GM12878 (cell line): ENCODE results near the gene CCDC78. TPM values are rescaled to one million over a fixed set of nuclear protein-coding genes. Genes with fewer than 3 reads are reported as not detected.
A peak's percentile ranks its signal among the peaks of the same experiment; 100 is the strongest.

ENCODE experiments used
- BHLHE40 ChIP-seq, 2 experiments: fragments of 450-650 bp in 1 of 2; IDR thresholded peaks; 2 replicates each; pipeline ENCODE4 v1.6.1; 2011 to 2017; ENCODE audit warnings: low read depth in 2 of 2, borderline replicate concordance in 1 of 2, improper control_type of control experiment in 1 of 2, low read length in 1 of 2, mild to moderate bottlenecking in 1 of 2
- CHD4 ChIP-seq: fragments of 200-600 bp; sonication (generic); IDR thresholded peaks from 2 replicates; pipeline ENCODE4 v1.6.1; 2016; ENCODE audit warnings: mild to moderate bottlenecking
- DPF2 ChIP-seq: fragments of 450-650 bp; IDR thresholded peaks from 2 replicates; pipeline ENCODE4 v1.6.1; 2017; ENCODE audit warnings: mild to moderate bottlenecking
- EGR1 ChIP-seq, 2 experiments: IDR thresholded peaks; 1 replicate in 1 of 2; 2 replicates in 1 of 2; pipeline ENCODE4 v1.6.1; 2011 to 2012; ENCODE audit warnings: low read depth in 2 of 2, low read length in 2 of 2, borderline replicate concordance in 1 of 2, mild to moderate bottlenecking in 1 of 2, moderate library complexity in 1 of 2
- GATAD2B ChIP-seq: fragments of 450-650 bp; conservative IDR thresholded peaks from 2 replicates; pipeline ENCODE4 v1.6.1; 2017; ENCODE audit warnings: low read depth, mild to moderate bottlenecking, moderate library complexity
- KAT2A ChIP-seq: conservative IDR thresholded peaks from 2 replicates; pipeline ENCODE4 v1.6.1; 2011; ENCODE audit warnings: low read depth, low read length; ENCODE audit not compliant: control insufficient read depth
- LARP7 ChIP-seq: fragments of 450-650 bp; IDR thresholded peaks from 2 replicates; pipeline ENCODE4 v1.6.1; 2017; ENCODE audit warnings: mild to moderate bottlenecking
- MEF2A ChIP-seq: IDR thresholded peaks from 2 replicates; pipeline ENCODE4 v1.6.1; 2011; ENCODE audit warnings: low read depth, mild to moderate bottlenecking, low read length, moderate library complexity; ENCODE audit not compliant: insufficient read depth
- MLLT1 ChIP-seq: fragments of 450-650 bp; IDR thresholded peaks from 2 replicates; pipeline ENCODE4 v1.6.1; 2016; ENCODE audit warnings: mild to moderate bottlenecking
- RCOR1 ChIP-seq: conservative IDR thresholded peaks from 2 replicates; pipeline ENCODE4 v1.6.1; 2012; ENCODE audit warnings: low read depth, low read length, improper control_type of control experiment
- RUNX3 ChIP-seq: IDR thresholded peaks from 2 replicates; pipeline ENCODE4 v1.6.1; 2012; ENCODE audit warnings: low read length, inconsistent platforms
- SIN3A ChIP-seq: IDR thresholded peaks from 2 replicates; pipeline ENCODE4 v1.6.1; 2012; ENCODE audit warnings: low read depth, low read length, improper control_type of control experiment
- SKIL ChIP-seq: fragments of 450-650 bp; IDR thresholded peaks from 2 replicates; pipeline ENCODE4 v1.6.1; 2017; ENCODE audit warnings: mild to moderate bottlenecking, low read depth, inconsistent platforms; ENCODE audit not compliant: poor library complexity, severe bottlenecking
- SP1 ChIP-seq: IDR thresholded peaks from one replicate; pipeline ENCODE4 v1.6.1; 2011; ENCODE audit warnings: low read depth, low read length
- SPI1 ChIP-seq: IDR thresholded peaks from 2 replicates; pipeline ENCODE4 v1.6.1; 2011; ENCODE audit warnings: low read depth, mild to moderate bottlenecking, low read length, moderate library complexity, borderline replicate concordance; ENCODE audit not compliant: insufficient read depth
- STAT3 ChIP-seq: IDR thresholded peaks from 2 replicates; pipeline ENCODE4 v1.6.1; 2011; ENCODE audit warnings: low read depth, low read length, improper control_type of control experiment
- TBL1XR1 ChIP-seq: IDR thresholded peaks from 2 replicates; pipeline ENCODE4 v1.6.1; 2012; ENCODE audit warnings: low read depth, low read length, improper control_type of control experiment
- TCF12 ChIP-seq: IDR thresholded peaks from 2 replicates; pipeline ENCODE4 v1.6.1; 2011; ENCODE audit warnings: low read depth, mild to moderate bottlenecking, low read length
- YBX1 ChIP-seq: fragments of 450-650 bp; IDR thresholded peaks from 2 replicates; pipeline ENCODE4 v1.6.1; 2016; ENCODE audit warnings: antibody characterized with exemption
- ZNF687 ChIP-seq: fragments of 450-650 bp; IDR thresholded peaks from 2 replicates; pipeline ENCODE4 v1.6.1; 2017; ENCODE audit warnings: mild to moderate bottlenecking, moderate library complexity
- polyA plus RNA-seq, 11 experiments: library from polyadenylated mRNA; depleted of rRNA in 4 of 11; unstranded in 6 of 11; stranded (reverse) in 5 of 11; fragments of >200 nt; fragmentation: Nextera tagmentation in 4 of 11; fragmentation: Illumina TruSeq in 1 of 11; extraction: Ambion mirVana in 4 of 11; extraction: Trizol in 1 of 11; gene quantifications; 1 replicate in 1 of 11; 2 replicates in 10 of 11; pipeline versions ENCODE4 v1.2.1 to v1.2.3, GENCODE V29; 2011 to 2016; ENCODE audit warnings: inconsistent platforms in 2 of 11, missing spikeins in 2 of 11, low read depth in 1 of 11
- total RNA-seq, 4 experiments: library from RNA; depleted of rRNA in 3 of 4; stranded (reverse); fragments of >200 nt in 3 of 4; fragmentation: Illumina TruSeq in 1 of 4; extraction: Trizol in 1 of 4; gene quantifications; 2 replicates each; pipeline versions ENCODE4 v1.2.1 to v1.2.3, GENCODE V29; 2013 to 2021
- TF ChIP-seq, protein P1 (sequence below): fragments of 150-350 bp; IDR thresholded peaks from 2 replicates; pipeline ENCODE4 v1.6.1; 2014; ENCODE audit warnings: mild to moderate bottlenecking, low read depth, low read length

CCDC78 gene
- total and polyA plus RNA-seq, 10 of the 15 experiments (the other 5 are each of a cell fraction or from before 2014, with no cell fraction given) = 0.10 to 26.2 (median 5.4) TPM

DNA sequence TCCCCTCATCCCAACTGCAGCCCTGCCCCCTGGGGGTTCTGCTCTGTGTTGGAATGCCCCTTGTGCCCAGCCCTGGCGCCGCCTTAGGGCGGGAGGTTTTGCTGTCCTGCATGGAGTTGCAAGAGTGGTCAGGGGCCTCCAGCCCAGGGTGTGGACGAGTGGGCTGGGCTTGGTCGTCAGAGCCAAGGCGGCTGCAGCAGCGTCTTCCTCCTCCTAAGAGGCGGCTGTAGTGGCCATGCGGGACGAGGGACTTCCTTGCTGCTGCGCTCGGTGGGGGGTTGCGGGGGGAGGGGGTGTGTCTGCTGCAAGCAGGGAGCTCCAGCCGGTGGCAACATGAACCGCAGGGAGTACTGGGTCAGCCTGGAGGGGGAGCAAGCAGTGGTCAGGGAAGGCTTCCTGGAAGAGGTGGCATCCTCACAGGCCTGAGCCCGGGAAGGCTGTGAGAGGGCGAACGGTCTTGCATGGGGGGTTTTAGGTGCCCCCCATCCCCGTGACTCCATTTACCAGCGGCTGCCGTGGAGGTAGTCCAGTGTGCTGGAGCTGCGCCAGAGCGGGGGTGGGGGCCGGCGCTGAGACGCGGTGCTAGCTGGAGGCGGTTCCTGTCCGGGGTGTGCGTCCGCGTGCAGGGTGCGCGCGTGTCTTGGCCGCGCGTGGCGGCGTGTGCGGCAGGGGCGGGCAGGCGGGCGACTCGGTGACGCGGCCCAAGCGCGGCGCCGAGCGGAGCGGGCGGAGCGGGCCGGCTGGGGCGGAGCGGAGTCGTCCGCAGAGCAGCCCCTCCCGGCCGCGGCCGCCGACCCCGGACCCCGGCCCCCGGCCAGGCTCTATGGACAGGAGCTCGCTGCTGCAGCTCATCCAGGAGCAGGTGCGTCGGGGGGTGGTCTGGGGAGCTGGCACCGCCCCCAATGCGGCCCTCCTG lies 51.0 kb downstream of the CCDC78 start, which contains the start of gene RHBDL1 (continued):
- no peak for TF ChIP-seq MLLT1
- no peak for TF ChIP-seq YBX1
- no peak for TF ChIP-seq CHD4
- TF ChIP-seq, protein P1, sequence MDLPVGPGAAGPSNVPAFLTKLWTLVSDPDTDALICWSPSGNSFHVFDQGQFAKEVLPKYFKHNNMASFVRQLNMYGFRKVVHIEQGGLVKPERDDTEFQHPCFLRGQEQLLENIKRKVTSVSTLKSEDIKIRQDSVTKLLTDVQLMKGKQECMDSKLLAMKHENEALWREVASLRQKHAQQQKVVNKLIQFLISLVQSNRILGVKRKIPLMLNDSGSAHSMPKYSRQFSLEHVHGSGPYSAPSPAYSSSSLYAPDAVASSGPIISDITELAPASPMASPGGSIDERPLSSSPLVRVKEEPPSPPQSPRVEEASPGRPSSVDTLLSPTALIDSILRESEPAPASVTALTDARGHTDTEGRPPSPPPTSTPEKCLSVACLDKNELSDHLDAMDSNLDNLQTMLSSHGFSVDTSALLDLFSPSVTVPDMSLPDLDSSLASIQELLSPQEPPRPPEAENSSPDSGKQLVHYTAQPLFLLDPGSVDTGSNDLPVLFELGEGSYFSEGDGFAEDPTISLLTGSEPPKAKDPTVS = no peak
- no peak for TF ChIP-seq SPI1
- no peak for TF ChIP-seq RUNX3
- no peak for TF ChIP-seq ZNF687
- no peak for TF ChIP-seq TBL1XR1
- no peak for TF ChIP-seq TCF12
- TF ChIP-seq DPF2 = no peak
- TF ChIP-seq KAT2A = no peak
- TF ChIP-seq RCOR1 = no peak
- TF ChIP-seq STAT3 = no peak
- TF ChIP-seq GATAD2B = peak; percentile 56
- TF ChIP-seq MEF2A = no peak
- no peak for TF ChIP-seq SP1
- peak in 1 of 2 experiments; percentile 41; a peak in 2 of 4 replicates for TF ChIP-seq BHLHE40 (IDR thresholded peaks at IDR 0.05; ENCODE audit: borderline replicate concordance in 1 of 2, low read depth in 2 of 2, low read length in 1 of 2)
- TF ChIP-seq EGR1 (IDR thresholded peaks at IDR 0.05; ENCODE audit: borderline replicate concordance in 1 of 2, low read depth in 2 of 2, low read length in 2 of 2) = 0 out of 3 replicates have a peak, but pooled peaks of 1 of the 2 experiments have one; percentile 7
- 0 out of 2 replicates have a peak, but pooled peaks have one; percentile 18 for TF ChIP-seq LARP7
- TF ChIP-seq SKIL = no peak
- TF ChIP-seq SIN3A = no peak
